ENCODE results near the gene SYT17.
A peak's percentile ranks its signal among the peaks of the same experiment; 100 is the strongest.

DNA sequence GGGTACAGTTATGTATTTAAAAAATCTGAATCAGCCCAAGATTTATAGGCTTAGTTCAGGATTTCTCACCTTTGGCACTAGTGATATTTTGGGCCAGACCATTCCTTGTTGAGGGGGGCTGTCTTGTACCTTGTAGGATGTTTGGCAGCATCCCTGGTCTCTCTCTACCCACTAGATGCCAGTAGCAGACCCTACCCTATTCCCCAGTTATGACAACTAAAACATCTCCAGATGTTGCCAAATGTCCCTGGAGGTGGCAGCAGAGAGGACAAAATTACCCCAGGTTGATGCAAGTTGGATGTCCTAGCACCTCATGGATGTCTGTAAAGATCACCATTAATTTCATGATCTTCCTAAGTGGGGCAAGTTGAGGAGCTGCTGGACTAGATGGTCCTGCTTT lies 45.8 kb downstream of the SYT17 start:
- TF ChIP-seq, protein P1, sequence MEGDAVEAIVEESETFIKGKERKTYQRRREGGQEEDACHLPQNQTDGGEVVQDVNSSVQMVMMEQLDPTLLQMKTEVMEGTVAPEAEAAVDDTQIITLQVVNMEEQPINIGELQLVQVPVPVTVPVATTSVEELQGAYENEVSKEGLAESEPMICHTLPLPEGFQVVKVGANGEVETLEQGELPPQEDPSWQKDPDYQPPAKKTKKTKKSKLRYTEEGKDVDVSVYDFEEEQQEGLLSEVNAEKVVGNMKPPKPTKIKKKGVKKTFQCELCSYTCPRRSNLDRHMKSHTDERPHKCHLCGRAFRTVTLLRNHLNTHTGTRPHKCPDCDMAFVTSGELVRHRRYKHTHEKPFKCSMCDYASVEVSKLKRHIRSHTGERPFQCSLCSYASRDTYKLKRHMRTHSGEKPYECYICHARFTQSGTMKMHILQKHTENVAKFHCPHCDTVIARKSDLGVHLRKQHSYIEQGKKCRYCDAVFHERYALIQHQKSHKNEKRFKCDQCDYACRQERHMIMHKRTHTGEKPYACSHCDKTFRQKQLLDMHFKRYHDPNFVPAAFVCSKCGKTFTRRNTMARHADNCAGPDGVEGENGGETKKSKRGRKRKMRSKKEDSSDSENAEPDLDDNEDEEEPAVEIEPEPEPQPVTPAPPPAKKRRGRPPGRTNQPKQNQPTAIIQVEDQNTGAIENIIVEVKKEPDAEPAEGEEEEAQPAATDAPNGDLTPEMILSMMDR (conservative IDR thresholded peaks at IDR 0.05), result peak; percentile 23; the same call in 1 of the 2 replicates
- TF ChIP-seq ZFX (IDR thresholded peaks at IDR 0.05), result no peak

Data from C4-2B (cell line).